HG02852 (cell line): Measurements from ENCODE around the gene MMGT1.
"Not testable (repeated sequence)": the region's sequence is repeated elsewhere in the genome, so short reads cannot be mapped to it uniquely, and the experiment has no call there.

Experiments used
- ATAC-seq: cut with Tn5 transposase; IDR thresholded peaks from one replicate; pipeline ENCODE4 v1.9.1; 2021; ENCODE audit warnings: mild to moderate bottlenecking, moderate library complexity; ENCODE audit not compliant: unreplicated experiment

The MMGT1 gene

DNA sequence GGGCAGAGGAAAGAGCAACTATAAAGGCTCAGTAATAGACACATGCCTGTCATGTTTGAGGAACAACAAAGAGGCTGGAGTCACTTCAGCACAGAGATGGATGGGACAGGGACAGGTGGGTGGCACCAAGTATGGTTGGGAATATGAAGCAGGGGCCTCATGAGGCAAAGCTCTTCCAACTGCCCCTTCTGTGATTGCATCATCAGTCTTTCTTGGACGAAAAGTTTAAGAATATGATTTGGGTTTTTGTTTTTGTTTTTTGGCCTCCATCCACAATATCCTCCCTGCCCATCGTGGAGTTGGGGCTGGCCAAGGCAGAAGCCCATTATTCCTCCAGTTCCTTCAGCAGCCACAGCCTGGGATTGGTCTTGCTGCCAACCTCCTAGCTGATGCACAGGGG is 45.9 kb downstream of the MMGT1 start:
- no peak for ATAC-seq

- ATAC-seq, result no peak
These were observed 50.4 kb downstream of the MMGT1 start for GRCh38 chrX:135923353-135923752.

DNA sequence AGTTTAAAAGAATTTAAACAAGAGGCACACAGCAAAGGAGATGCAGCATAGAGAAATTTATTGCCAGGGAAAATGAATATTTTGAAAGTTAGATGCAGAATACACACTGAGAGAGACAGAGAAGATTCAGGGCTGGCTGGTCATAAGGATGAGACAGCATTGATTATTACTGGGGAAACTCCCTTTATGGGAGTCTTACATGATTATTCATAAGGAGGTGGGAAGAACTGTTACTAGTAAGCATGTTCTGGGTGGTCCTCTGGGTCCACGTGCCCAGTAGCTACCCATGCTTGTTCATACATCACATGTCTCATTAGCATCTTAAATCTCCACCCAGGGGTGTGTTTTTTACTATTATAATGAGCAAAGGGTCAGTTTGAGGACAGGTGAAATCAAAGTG is 53.3 kb downstream of the MMGT1 start:
- ATAC-seq, result not testable (repeated sequence)

GRCh38 chrX:135914404-135914803 is 59.4 kb downstream of the MMGT1 start:
- no peak for ATAC-seq
